HG03565 (cell line): ENCODE results near the gene MT1E.
"Not testable (repeated sequence)": the region's sequence is repeated elsewhere in the genome, so short reads cannot be mapped to it uniquely, and the experiment has no call there.

Experiments used
- ATAC-seq: cut with Tn5 transposase; IDR thresholded peaks from one replicate; pipeline ENCODE4 v1.9.1; 2021; ENCODE audit warnings: mild to moderate bottlenecking, moderate library complexity; ENCODE audit not compliant: unreplicated experiment

MT1E gene

DNA sequence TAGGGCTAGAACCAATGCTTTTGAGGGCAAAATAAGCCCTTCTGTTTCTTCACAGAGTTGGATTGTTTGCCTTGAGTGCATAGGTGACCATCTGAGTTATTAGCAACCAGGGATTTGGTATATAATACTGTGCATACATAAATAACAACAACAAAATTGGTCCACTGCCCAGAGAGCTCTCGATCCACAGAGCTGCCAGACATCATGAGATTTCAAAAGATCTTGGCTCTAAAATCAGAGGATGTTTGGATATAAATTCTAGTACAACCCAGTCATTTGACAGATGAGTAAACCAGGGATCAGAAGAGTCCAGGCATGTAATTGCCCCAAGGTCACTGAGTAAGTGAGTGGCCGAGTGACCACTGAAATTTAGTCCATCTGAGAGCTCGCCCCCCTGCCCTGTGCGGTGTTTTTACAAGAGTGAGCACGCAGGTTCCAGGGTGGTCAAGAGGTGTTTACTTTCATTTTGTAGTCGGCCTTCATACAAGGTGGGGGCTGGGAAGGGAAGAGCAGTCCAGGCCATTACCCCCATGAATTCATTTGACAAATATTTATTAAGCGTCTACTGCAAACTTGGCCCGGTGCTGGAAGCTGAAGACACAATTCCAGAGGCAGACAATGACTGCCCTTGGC, 19.0 kb upstream of the MT1E start:
- no peak for ATAC-seq

DNA sequence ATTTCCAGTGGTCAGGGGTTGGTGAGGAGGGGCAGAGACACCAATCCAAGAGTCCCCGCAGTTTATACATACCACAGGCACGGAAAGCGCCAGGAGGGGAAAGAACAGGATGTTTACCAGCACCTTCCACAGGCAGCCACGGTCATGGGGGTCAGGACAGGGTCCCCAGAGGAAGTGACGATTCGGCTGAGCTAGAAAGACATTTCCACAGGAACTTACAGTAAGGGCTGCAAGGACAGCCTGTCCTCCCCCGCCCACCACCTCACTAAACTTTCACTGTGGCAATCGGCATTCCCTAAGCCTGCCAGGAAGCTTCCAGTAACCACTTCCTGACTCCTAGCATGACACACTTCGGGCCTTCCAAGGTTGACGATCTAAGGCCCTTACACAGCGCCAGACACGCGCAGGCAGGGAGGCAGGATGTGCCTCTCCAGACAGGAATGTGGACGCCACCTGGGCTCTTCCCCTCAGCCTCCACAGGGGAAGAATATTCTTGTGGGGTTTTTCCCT, 18.4 kb upstream of the MT1E start:
- ATAC-seq, result no peak

DNA sequence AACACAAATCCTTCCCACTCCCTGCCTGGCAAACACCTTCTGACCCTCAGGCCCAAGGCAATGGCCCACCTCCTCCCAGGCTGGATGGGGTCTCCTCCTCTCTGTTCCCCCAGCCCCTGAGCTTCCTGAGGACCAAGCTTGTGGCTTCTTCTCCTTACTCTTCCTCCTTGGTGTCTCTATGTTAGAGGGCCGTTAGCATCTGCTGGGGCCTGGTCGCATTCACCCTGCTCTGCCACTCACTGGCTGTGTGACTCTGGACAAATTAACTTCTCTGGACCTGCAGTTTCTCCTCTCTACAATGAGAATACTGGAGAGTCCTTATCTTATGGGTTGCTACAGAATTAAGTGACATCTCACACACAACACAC, 17.9 kb upstream of the MT1E start:
- no peak for ATAC-seq

DNA sequence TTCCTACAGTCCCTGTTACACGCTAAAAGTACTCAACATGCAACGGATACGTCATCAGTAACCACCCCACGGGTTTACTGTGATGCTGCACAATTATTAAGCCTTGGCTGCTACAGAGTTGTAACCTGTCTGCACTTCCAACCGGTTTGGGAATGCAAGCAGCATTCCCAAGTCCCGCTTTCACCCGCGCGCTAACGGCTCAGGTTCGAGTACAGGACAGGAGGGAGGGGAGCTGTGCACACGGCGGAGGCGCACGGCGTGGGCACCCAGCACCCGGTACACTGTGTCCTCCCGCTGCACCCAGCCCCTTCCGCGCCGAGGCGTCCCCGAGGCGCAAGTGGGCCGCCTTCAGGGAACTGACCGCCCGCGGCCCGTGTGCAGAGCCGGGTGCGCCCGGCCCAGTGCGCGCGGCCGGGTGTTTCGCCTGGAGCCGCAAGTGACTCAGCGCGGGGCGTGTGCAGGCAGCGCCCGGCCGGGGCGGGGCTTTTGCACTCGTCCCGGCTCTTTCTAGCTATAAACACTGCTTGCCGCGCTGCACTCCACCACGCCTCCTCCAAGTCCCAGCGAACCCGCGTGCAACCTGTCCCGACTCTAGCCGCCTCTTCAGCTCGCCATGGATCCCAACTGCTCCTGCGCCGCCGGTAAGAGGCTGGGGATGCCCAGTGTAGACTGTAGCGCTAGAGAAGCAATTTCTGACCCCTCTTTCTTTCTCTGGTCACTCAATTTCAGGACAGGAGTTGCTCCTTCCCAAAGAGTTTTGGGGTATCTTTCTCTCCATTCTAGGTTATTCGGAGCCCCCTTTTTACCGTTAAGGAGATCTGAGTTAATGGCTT, 17.3 kb upstream of the MT1E start, which contains the start of gene MT2A:
MT2A (plus strand) TSS at position 542 of the 833 bp plus-strand sequence; CDS start at position 614, 72 bp downstream.
- ATAC-seq, result peak; percentile 80

DNA sequence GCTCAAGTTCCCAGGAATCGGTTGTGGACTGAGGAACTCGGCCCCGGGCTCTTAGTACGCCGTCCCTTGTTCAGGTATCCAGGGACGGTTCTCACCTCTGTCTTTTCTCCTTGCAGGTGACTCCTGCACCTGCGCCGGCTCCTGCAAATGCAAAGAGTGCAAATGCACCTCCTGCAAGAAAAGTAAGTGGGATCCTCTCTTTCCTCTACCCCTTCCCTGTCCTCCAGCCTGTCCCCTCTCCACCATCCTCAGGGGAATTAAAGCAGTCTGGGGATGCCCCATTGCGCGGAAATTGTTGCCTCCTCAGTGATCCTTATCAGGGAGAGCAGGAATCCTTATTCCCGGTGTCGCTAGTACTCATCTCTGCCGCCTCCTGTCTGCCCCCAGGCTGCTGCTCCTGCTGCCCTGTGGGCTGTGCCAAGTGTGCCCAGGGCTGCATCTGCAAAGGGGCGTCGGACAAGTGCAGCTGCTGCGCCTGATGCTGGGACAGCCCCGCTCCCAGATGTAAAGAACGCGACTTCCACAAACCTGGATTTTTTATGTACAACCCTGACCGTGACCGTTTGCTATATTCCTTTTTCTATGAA, 16.6 kb upstream of the MT1E start:
- ATAC-seq, result no peak

DNA sequence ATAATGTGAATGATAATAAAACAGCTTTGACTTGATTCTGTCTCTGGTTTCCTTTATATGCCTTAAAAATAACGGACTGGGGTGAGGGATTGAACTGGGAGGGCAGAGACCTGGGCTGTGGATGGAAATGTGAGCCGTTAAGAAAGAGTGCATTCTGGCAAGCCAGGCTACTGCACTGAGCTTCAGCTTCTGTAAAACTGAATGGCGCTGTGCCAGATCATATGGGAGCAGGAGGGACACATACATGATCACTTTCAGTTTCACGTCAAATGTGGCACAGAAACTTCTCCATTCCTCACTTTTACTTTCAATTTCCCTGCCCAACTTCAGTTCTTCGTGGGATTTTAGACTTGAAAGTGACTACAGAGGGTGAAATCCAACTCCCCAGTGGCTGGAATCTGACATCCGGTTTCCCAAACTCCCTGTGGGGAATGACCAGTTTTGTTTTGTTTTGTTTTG, 16.1 kb upstream of the MT1E start:
- peak; percentile 33 for ATAC-seq

DNA sequence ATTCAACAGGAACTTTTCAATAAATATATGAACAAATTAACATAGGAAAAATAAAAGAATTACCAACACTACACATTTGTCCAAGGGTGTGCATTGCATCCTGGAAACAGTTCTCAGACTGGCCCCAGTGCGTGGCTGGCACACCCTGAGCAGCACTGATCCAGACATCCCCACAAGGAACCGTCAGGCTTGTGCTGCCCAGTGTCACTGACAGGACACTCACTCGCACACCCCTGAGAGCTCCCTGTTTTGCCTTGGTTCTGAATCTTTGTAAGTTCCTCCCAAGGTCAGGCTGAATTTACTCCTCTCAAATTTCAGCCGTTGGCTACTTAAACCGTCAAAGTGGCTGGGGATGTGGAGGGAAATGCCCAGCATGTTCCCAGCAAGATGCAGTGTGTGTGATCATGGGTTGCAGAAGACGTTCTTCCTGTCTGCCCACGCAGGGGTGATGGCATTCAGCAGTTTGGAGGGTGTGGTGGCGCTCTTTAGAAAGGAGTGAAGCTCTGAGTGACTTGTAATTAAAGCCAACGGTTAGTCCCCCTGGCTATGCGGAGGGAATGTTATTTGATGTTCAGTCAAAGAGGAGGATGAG, 15.5 kb upstream of the MT1E start:
- ATAC-seq, result no peak

DNA sequence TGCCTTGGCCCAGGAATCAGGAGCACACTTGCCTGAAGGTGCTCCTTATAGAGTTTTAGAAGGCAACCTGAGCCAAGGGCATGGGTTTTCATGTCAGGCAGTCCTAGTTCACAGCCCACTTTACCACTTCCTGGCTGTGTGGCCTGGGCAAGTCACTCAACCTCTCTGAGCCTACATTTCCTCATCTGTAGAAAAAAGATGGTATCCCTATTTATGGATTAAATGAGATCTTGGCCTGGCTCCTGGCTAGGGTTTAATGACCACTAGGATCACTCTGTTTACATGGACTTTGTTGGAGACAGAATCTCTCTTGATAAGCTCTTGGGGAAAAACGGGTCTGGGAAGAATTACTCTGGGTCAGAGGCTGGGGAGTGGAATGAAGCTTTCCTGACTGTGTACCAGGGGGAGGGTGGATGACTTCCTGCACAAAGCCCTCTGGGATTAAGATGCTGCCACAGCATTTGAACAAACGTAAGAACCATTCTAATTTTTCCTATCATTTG, 14.9 kb upstream of the MT1E start:
- ATAC-seq, result no peak

DNA sequence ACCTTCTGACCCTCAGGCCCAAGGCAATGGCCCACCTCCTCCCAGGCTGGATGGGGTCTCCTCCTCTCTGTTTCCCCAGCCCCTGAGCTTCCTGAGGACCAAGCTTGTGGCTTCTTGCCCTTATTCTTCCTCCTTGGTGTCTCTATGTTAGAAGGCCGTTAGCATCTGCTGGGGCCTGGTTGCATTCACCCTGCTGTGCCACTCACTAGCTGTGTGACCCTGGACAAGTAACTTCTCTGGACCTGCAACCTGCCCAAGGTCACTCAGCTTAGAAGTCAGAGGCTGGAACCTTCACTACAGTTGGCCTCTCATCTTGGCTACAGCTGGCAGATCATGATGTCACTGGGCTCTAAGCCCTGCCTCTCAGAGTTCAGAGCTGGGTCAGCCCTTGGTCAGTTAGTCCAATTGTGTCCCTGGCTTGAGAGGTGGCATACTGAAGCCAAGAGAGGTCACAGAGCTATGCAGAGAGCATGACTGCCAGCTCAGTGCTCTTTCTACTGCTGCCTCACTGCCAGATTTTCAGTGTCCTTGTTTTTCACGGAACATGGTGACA, 14.2 kb upstream of the MT1E start:
- ATAC-seq, result no peak

DNA sequence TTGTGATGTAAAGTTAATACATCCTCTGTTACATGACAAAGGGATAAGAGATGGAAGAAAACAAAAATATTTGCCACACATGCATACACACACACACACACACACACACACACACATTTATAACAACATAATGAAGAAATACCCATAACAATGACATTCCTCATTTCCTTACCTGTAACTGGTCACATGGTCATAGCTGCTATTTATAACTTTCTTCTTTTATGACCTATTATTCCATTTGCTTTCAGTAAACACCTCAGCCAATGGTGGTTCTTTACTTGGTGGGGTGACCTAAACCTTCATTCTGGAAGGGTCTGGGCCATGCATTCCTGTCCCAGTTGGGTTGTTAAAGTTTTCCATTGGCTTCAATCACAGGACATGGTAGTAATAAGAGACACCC, 11.9 kb upstream of the MT1E start:
- no peak for ATAC-seq

DNA sequence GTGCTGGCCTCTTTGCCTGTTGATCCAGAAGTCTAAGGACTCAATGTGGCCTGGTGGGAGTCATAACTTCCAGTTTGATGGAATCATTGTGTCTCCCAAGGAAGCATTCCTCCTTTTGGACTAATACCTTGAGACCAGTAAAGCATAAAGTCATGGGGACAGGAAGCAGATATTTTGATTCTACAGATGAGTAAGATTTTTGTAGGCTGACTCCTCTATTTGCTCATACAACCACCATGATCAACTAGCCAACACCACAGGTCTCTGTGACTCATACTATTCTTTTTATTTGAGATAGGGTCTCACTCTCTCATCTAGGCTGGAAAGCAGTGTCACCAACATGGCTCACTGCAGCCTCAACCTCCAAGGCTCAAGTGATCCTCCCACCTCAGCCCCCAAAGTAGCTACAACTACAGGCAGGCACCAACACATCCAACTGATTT, 11.0 kb upstream of the MT1E start:
- no peak for ATAC-seq

DNA sequence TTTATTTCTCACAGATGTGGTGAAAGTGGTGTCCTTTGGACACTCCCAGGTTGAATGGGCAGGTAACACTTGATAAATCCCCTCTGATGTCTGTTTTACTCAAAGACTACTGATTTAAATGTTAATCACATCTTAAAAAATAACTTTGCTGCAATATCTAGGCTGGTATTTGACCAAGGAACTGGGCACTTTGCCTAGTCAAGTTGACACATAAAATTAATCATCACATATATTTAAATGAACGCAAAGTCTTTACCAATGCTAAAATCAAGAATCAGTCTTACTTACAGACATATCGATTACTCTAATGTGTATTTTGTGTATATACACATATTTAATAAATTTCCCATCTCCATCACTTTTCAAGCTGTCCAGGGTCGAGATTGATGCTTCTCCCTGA, 10.2 kb upstream of the MT1E start:
- no peak for ATAC-seq

DNA sequence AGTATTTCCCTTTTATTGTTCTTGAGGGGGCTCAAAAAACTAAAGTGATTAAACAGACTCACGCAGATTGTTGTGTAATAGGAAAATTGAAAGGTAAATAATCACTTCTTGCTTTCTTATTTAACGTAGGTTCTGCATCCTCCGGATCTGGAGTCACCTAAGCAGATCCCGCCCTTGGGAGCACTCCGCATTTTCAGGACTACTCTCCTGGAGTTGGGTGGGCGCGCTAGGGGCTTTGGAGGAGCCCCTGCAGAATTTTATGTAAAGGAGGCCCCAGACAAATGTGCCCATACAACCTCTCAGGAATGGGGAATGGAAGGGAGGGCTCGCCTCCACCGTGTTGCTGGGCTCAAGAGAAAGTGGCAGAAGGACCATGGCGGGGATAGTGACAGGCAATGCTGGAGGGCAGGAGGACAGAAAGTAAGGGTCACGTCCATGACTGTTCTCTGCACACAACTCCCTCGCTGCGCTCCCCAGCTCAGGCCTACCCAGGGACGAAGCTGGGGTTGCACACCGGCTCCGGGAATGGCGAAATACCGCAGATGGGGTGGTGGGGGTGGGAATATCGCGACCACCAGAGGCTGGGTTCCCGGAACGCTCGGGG, 8.9 kb upstream of the MT1E start:
- ATAC-seq, result no peak

DNA sequence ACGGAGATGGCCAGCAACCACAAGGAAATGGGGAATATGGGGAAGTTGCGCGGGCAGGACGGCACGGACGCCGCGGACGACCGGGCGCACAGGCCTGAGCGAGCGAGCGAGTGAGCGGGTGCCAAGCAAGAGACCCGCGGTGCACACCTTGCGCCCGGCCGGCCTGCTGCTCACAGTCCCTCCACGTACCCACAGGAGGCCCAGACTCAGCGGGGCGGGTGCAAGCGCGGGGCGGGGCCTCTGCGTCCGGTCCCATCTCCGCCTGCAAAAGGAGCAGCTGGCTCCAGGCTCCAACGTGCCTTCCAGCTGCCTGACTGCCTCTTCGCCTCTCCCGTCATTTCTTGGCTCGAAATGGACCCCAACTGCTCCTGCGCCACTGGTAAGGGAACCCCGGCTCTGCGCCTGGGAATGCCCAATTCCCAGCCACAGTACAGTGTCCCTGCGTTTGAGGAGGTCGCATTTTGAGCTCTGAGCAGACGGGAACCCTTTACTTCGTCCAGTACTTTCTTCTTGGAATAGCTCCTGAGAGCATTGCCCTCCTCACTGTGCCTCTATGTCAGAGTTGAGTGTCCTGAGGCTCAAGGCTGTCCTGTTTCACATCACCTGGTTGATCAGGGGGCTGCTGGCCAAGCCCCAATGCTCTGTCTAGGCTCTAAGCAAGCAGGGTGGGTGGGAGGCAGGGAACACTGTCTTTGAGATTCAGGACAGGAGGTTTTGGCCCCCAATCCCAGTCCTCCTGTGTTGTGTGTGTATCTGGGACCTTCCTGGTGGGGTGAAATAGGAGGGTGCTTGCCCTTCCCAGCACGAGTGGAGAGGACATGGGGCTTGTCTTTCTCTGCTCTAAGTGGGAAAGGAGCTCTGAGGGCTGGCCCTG, 8.1 kb upstream of the MT1E start:
- ATAC-seq, result no peak

DNA sequence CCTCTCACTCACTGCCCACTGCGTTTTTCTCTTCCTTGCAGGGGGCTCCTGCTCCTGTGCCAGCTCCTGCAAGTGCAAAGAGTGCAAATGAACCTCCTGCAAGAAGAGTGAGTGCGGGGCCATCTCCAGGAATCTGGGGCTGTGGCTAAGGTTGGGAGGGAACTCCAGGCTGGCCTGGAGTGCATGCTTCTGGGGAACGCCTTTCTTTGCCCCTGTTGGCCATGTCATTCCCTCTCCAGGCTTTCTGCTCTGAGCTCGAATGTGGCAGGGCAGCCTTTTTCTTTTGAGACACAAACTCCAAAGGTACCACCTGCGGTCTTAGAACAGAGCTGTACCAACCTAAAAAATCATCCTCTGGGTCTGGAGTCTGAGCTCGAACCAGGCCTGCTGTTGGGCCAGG, 7.4 kb upstream of the MT1E start:
- no peak for ATAC-seq

DNA sequence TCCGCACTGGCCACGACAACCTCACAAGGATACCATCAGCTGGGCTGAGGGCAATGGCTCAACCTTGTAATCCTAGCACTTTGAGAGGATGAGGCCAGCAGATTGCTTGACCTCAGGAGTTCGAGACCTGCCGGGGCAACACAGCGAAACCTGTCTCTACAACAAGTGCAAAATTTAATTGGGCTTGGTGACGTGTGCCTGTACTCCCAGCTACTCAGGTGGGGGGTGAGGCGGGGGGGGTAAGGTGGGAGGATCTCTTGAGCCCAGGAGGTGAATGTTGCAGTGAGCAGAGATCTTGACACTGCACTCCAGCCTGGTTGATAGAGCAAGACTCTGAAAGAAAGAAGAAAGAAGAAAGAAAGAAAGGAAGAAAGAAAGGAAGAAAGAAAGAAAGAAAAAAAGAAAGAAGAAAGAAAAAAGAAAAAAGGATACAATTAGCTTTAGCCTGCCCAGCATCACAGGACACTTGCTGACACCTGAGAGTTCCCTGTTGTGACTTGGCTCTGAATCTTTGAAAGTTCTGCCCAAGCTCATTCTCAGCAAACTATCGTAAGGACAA, 5.2 kb upstream of the MT1E start:
- ATAC-seq, result no peak

DNA sequence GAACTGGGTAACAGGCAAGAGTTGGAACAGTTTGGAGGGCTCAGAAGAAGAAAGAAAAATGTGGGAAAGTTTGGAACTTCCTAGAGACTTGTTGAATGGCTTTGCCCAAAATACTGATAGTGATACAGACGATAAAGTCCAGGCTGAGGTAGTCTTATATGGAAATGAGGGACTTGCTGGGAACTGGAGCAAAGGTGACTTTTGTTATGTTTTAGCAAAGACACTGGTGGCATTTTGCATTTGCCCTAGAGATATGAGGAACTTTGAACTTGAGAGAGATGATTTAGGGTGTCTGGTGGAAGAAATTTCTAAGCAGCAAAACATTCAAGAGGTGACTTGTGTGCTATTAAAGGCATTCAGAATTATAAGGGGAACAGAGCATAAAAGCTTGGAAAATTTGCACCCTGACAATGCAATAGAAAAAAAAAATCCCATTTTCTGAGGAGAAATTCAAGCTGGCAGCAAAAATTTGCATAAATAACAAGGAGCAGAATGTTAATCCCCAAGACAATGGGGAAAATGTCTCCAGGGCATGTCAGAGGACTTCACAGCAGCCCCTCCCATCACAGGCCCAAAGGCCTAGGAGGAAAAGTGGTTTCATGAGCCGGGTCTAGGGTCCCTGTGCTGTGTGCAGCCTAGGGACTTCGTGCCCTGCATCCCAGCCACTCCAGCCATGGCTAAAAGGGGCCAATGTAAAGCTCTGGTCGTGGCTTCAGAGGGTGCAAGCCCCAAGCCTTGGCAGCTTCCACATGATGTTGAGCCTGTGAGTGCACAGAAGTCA, 3.7 kb upstream of the MT1E start:
- not testable (repeated sequence) for ATAC-seq

DNA sequence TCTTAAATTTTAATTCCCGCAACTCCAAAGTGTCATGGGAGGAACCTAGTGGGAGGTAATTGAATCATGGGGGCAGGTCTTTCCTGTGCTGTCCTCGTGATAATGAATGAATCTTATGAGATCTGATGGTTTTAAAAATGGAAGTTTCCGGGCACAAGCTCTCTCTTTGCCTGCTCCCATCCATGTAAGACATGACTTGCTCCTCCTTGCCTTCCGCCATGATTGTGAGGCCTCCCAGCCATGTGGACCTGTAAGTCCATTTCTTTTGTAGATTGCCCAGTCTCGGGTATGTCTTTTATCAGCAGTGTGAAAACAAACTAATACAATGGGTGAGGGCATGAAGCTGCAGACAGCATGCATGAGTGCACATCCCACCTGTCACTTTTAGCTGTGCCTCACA, 2.4 kb upstream of the MT1E start:
- ATAC-seq, result not testable (repeated sequence)
